HepG2 (cell line): ENCODE measurements around the gene PRKG1. TPM values are rescaled to one million over a fixed set of nuclear protein-coding genes. Genes with fewer than 3 reads are reported as not detected.

ENCODE experiments used
- ATAC-seq: fragments of 200-7000 bp; cut with Tn5 transposase; 3 replicates; pipeline ENCODE4 v1.9.1; 2020; ENCODE audit warnings: mild to moderate bottlenecking, moderate library complexity
- BruUV-seq: library from RNA; stranded (reverse); fragments of 400-500 nt; replicated peaks from 2 replicates; lab custom pipeline; 2021; lab: Mats Ljungman, UMichigan
- CTCF ChIA-PET: fragments of 300-600 bp; formaldehyde crosslinking; extraction: SDS; loops from one replicate; lab custom pipeline; 2021; ENCODE audit warnings: low total read pairs, inconsistent platforms, low intra/inter-chr PET ratio; lab: Yijun Ruan, JAX
- POLR2A ChIA-PET: fragments of 350-600 bp; sonication (Branson Sonifier 250); formaldehyde crosslinking; loops from one replicate; lab custom pipeline; 2020; ENCODE audit warnings: antibody characterized with exemption, inconsistent platforms; lab: Yijun Ruan, JAX
- DNase-seq: peaks from one replicate; pipeline ENCODE4 v3.0.0-alpha.2; 2015; ENCODE audit warnings: low spot score
- FAIRE-seq: peaks from 3 replicates; lab custom pipeline; 2011; peaks lifted over from hg19 to GRCh38; lab: Jason Lieb, UNC
- H2AFZ ChIP-seq: one replicate; pipeline ENCODE4 v1.6.1; 2011; ENCODE audit warnings: low read length, inconsistent platforms
- H3K27ac ChIP-seq: fragments of 300-600 bp; 3 replicates; pipeline ENCODE4 v1.8.0; 2011; ENCODE audit warnings: mixed run types, mild to moderate bottlenecking, mixed read lengths, low read length, inconsistent platforms; ENCODE audit not compliant: insufficient read depth; ENCODE audit errors: extremely low read length
- H3K27me3 ChIP-seq, 2 experiments: fragments of 200-600 bp in 1 of 2; 2 replicates in 1 of 2; 3 replicates in 1 of 2; pipeline versions ENCODE4 v1.6.0 to v1.8.0; 2011; ENCODE audit warnings: low read length in 2 of 2, mild to moderate bottlenecking in 2 of 2, moderate library complexity in 2 of 2, inconsistent platforms in 1 of 2; ENCODE audit not compliant: insufficient read depth in 2 of 2, control insufficient read depth in 1 of 2
- H3K36me3 ChIP-seq, 2 experiments: fragments of 200-600 bp in 1 of 2; replicated peaks in 1 of 2; 2 replicates in 1 of 2; 3 replicates in 1 of 2; pipeline versions ENCODE4 v1.5.1 to v1.8.0; 2011; ENCODE audit warnings: low read length in 2 of 2, inconsistent platforms in 1 of 2; ENCODE audit not compliant: insufficient read depth in 2 of 2, control insufficient read depth in 1 of 2
- H3K4me1 ChIP-seq: 2 replicates; pipeline ENCODE4 v1.5.1; 2012; ENCODE audit warnings: low read length, inconsistent platforms; ENCODE audit not compliant: insufficient read depth
- H3K4me2 ChIP-seq: 2 replicates; pipeline ENCODE4 v1.6.0; 2011; ENCODE audit warnings: low read depth, low read length, inconsistent platforms
- H3K4me3 ChIP-seq, 3 experiments: fragments of 200-600 bp in 1 of 3; sonication (generic), shearing (Covaris generic) in 1 of 3; replicated peaks in 1 of 3; 2 replicates each; pipeline ENCODE4 v1.5.1; 2011 to 2016; ENCODE audit warnings: low read length in 3 of 3, inconsistent platforms in 2 of 3, low read depth in 2 of 3, mild to moderate bottlenecking in 2 of 3, control low read depth in 1 of 3, mixed read lengths in 1 of 3; ENCODE audit not compliant: insufficient read depth in 1 of 3
- H3K79me2 ChIP-seq: one replicate; pipeline ENCODE4 v1.6.1; 2011; ENCODE audit warnings: low read length, inconsistent platforms; ENCODE audit not compliant: insufficient read depth
- H3K9ac ChIP-seq: 2 replicates; pipeline ENCODE4 v1.6.0; 2011; ENCODE audit warnings: mild to moderate bottlenecking, low read depth, low read length, inconsistent platforms; ENCODE audit not compliant: insufficient read depth
- H3K9me3 ChIP-seq: 2 replicates; pipeline ENCODE4 v1.5.1; 2012; ENCODE audit warnings: mild to moderate bottlenecking, low read length
- H4K20me1 ChIP-seq: 2 replicates; pipeline ENCODE4 v1.6.0; 2011; ENCODE audit warnings: inconsistent platforms, mild to moderate bottlenecking, low read length, moderate library complexity; ENCODE audit not compliant: insufficient read depth
- BCL6 ChIP-seq: IDR thresholded peaks from 2 replicates; pipeline ENCODE4 v1.6.1; 2016; ENCODE audit warnings: missing genetic modification reagents, missing compliant biosample characterization
- CHD2 ChIP-seq: IDR thresholded peaks from 2 replicates; pipeline ENCODE4 v1.6.1; 2011; ENCODE audit warnings: low read depth, low read length, improper control_type of control experiment
- DMAP1 ChIP-seq: IDR thresholded peaks from 2 replicates; pipeline ENCODE4 v1.6.1; 2016
- MBNL3 ChIP-seq: fragments of 250-450 bp; sonication (Bioruptor Pico); conservative IDR thresholded peaks from 2 replicates; pipeline ENCODE4 v1.8.0; 2022; ENCODE audit warnings: mild to moderate bottlenecking, inconsistent platforms
- MTF1 ChIP-seq: sonication (generic); formaldehyde crosslinking; IDR thresholded peaks from 2 replicates; pipeline ENCODE4 v1.5.0; 2020; ENCODE audit warnings: missing genetic modification reagents
- RARA ChIP-seq: IDR thresholded peaks from 2 replicates; pipeline ENCODE4 v1.6.1; 2016; ENCODE audit warnings: missing genetic modification reagents, missing compliant biosample characterization
- REL ChIP-seq: sonication (generic); formaldehyde crosslinking; conservative IDR thresholded peaks from 2 replicates; pipeline ENCODE4 v1.8.0; 2022; ENCODE audit warnings: mild to moderate bottlenecking, missing genetic modification reagents, moderate library complexity
- SP140L ChIP-seq: sonication (generic); formaldehyde crosslinking; IDR thresholded peaks from 2 replicates; pipeline ENCODE4 v1.4.0; 2020; ENCODE audit warnings: missing genetic modification reagents, borderline replicate concordance
- ZNF614 ChIP-seq: IDR thresholded peaks from 2 replicates; pipeline ENCODE4 v1.6.1; 2018; ENCODE audit warnings: missing biosample characterization, missing genetic modification reagents, inconsistent platforms, borderline replicate concordance
- ZNF652 ChIP-seq: IDR thresholded peaks from 2 replicates; pipeline ENCODE4 v1.6.1; 2016; ENCODE audit warnings: low read depth, borderline replicate concordance
- ZNF674 ChIP-seq: sonication (generic); formaldehyde crosslinking; IDR thresholded peaks from 2 replicates; pipeline ENCODE4 v1.5.0; 2020; ENCODE audit warnings: low read depth, mild to moderate bottlenecking, missing genetic modification reagents
- ZNF790 ChIP-seq: sonication (generic); formaldehyde crosslinking; IDR thresholded peaks from 2 replicates; pipeline ENCODE4 v1.8.0; 2022; ENCODE audit warnings: missing genetic modification reagents, mild to moderate bottlenecking, borderline replicate concordance
- ZNF879 ChIP-seq: sonication (generic); formaldehyde crosslinking; IDR thresholded peaks from 2 replicates; pipeline ENCODE4 v1.8.1; 2023; ENCODE audit warnings: missing genetic modification reagents
- WGBS: methylation state at CpG from one replicate; pipeline ENCODE4 v1.1.6; 2017; ENCODE audit warnings: low lambda C conversion rate; 5-methylcytosine and 5-hydroxymethylcytosine counted together
- in situ Hi-C: cut with HindIII; loops from 2 replicates; pipeline ENCODE4 v1.10.0; 2017; ENCODE audit warnings: low pct_unique_long_range_greater_than_20kb; ENCODE audit not compliant: extremely low pct_ligation_motif_present
- intact Hi-C: fragments of 100-400 bp; cut with micrococcal nuclease; formaldehyde crosslinking; loops from one replicate; pipeline ENCODE4 v1.10.0; 2022; ENCODE audit not compliant: unreplicated experiment
- polyA plus RNA-seq, 8 experiments: library from polyadenylated mRNA; depleted of rRNA in 3 of 8; stranded (reverse) in 7 of 8; unstranded in 1 of 8; fragments of >200 nt; fragmentation: Illumina TruSeq in 4 of 8; extraction: Trizol in 4 of 8; gene quantifications; 2 replicates each; pipeline versions ENCODE4 v1.2.1 to v1.2.3, GENCODE V29; 2011 to 2016; ENCODE audit warnings: low read depth in 4 of 8, missing spikeins in 1 of 8, mixed read lengths in 1 of 8; ENCODE audit not compliant: insufficient read depth in 1 of 8
- total RNA-seq, 5 experiments: library from RNA; depleted of rRNA; stranded (reverse); fragments of >200 nt; fragmentation: Illumina TruSeq; extraction: Trizol; gene quantifications; 2 replicates each; pipeline ENCODE4 v1.2.3, GENCODE V29; 2016; ENCODE audit warnings: low read depth in 1 of 5
- TF ChIP-seq, protein P1 (sequence below): IDR thresholded peaks from 2 replicates; pipeline ENCODE4 v1.6.1; 2018; ENCODE audit warnings: missing genetic modification reagents

The PRKG1 gene
- total and polyA plus RNA-seq, 2 of the 13 experiments (the other 11 are each of a cell fraction or from before 2014, with no cell fraction given), result 0.01 TPM; not detected in 1

DNA sequence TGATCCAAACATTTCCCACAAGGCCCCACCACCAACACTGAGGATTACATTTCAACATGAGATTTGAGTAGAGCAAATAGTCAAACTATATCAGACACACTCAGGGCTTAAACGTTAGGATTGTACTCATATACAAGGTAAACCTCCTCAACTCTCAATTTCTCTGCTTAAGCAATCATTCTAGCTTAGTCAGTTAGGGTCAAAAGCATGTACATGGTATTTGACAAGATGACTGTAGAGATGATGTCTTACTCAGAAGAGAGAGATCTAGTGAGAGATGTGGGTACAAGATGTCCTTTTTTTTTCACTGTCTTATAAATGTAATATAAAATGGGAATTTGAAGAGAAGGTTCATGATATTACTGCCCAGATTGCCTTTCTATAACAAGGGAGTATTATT lies 270.1 kb downstream of the PRKG1 start:
- no TSS peak for BruUV-seq
- Histone ChIP-seq H3K27me3 (no peaks in the 10 kb centered on the region; a peak in 1 of 5 replicates), H3K79me2 (no peaks in the 10 kb centered on the region), H3K4me3 (no peak overlapping the region), H3K4me2 (no peak overlapping the region), H3K4me1 (no peaks in the 10 kb centered on the region), H3K27ac (no peak overlapping the region), H3K9ac (no peak overlapping the region), H3K36me3 (no peaks in the 10 kb centered on the region), H4K20me1 (no peaks in the 10 kb centered on the region), H2AFZ (no peak overlapping the region), H3K9me3 (no peaks in the 10 kb centered on the region)
- ATAC-seq (no peak), DNase-seq (no peak), FAIRE-seq (no peak)
- CTCF ChIA-PET, result no interaction called here
- POLR2A ChIA-PET, result no interaction called here
- TF ChIP-seq ZNF790 (CRISPR knock-in tag), result no peak
- TF ChIP-seq RARA (CRISPR knock-in tag), result no peak
- TF ChIP-seq ZNF652 (CRISPR knock-in tag), result no peak
- no peak for TF ChIP-seq ZNF674 (CRISPR knock-in tag)
- TF ChIP-seq, protein P1, sequence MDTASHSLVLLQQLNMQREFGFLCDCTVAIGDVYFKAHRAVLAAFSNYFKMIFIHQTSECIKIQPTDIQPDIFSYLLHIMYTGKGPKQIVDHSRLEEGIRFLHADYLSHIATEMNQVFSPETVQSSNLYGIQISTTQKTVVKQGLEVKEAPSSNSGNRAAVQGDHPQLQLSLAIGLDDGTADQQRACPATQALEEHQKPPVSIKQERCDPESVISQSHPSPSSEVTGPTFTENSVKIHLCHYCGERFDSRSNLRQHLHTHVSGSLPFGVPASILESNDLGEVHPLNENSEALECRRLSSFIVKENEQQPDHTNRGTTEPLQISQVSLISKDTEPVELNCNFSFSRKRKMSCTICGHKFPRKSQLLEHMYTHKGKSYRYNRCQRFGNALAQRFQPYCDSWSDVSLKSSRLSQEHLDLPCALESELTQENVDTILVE (CRISPR knock-in tag), result no peak
- TF ChIP-seq MBNL3 (CRISPR knock-in tag), result no peak
- no peak for TF ChIP-seq CHD2
- no peak for TF ChIP-seq SP140L (CRISPR knock-in tag)
- TF ChIP-seq ZNF879 (CRISPR knock-in tag), result no peak
- TF ChIP-seq BCL6 (CRISPR knock-in tag), result no peak
- no peak for TF ChIP-seq MTF1
- TF ChIP-seq REL (CRISPR knock-in tag), result no peak
- no peak for TF ChIP-seq ZNF614 (CRISPR knock-in tag)
- no peak for TF ChIP-seq DMAP1 (CRISPR knock-in tag)
- intact Hi-C loops, result no loop called here
- 0% methylated on average over 1 of the region's 1 CpG for WGBS
- in situ Hi-C loops, result no loop called here
